Left renal cortex interstitium (tissue), 4 donors: ENCODE results near the gene ROR1. TPM values are rescaled to one million over a fixed set of nuclear protein-coding genes. Genes with fewer than 3 reads are reported as not detected.
"Not testable (repeated sequence)": the region's sequence is repeated elsewhere in the genome, so short reads cannot be mapped to it uniquely, and the experiment has no call there.

ENCODE experiments used
- DNase-seq, 4 donors: peaks; one replicate each; pipeline ENCODE4 v3.0.0-alpha.2; 2013; ENCODE audit warnings: low read depth in 4 of 4, low spot score in 2 of 4, missing footprints in 1 of 4
- polyA plus RNA-seq, 4 donors: library from polyadenylated mRNA; unstranded; fragments of 120-200 nt; gene quantifications; one replicate each; pipeline ENCODE4 v1.2.1, GENCODE V29; 2013; ENCODE audit not compliant: insufficient read length in 4 of 4

Gene ROR1
- polyA plus RNA-seq, 4 donors, result 29.2 to 38.1 (median 33.3) TPM

- DNase-seq, result no peak
These were observed 16.5 kb upstream of the ROR1 start for GRCh38 chr1:63757334-63757733.

- no peak for DNase-seq
These were observed 15.0 kb upstream of the ROR1 start for GRCh38 chr1:63758791-63759190.

GRCh38 chr1:63759778-63760177, 14.0 kb upstream of the ROR1 start:
- DNase-seq, result no peak

GRCh38 chr1:63770381-63770780, 3.4 kb upstream of the ROR1 start:
- DNase-seq, result no peak

- DNase-seq, result no peak
These were observed 1.6 kb upstream of the ROR1 start for GRCh38 chr1:63772201-63772600.

GRCh38 chr1:63772876-63773275, 941 bp upstream of the ROR1 start:
- no peak for DNase-seq

GRCh38 chr1:63773496-63773814, 362 bp upstream of the ROR1 start:
- peak in 1 of 4 donors; percentile 41 for DNase-seq

GRCh38 chr1:63774617-63775417, 1.0 kb downstream of the ROR1 start:
- DNase-seq, result peak; percentile 39 to 69 (median 50)

GRCh38 chr1:63775418-63776127, 1.8 kb downstream of the ROR1 start:
- no peak for DNase-seq

- no peak for DNase-seq
These were observed 3.5 kb downstream of the ROR1 start for GRCh38 chr1:63777286-63777685.

GRCh38 chr1:63777965-63778880, 4.4 kb downstream of the ROR1 start:
- no peak for DNase-seq

GRCh38 chr1:63779338-63780211, 5.8 kb downstream of the ROR1 start:
- no peak for DNase-seq

GRCh38 chr1:63780565-63780964, 6.7 kb downstream of the ROR1 start:
- DNase-seq, result no peak

- DNase-seq, result no peak
These were observed 9.2 kb downstream of the ROR1 start for GRCh38 chr1:63782982-63783381.

GRCh38 chr1:63784083-63784482, 10.3 kb downstream of the ROR1 start:
- no peak for DNase-seq

- DNase-seq, result no peak
These were observed 10.9 kb downstream of the ROR1 start for GRCh38 chr1:63784489-63785390.

GRCh38 chr1:63787270-63787669, 13.5 kb downstream of the ROR1 start:
- not testable (repeated sequence) for DNase-seq

GRCh38 chr1:63787875-63788274, 14.1 kb downstream of the ROR1 start:
- no peak for DNase-seq
